A204.1 (cell line): Measurements from ENCODE around the gene ERMP1.

Experiments used
- FAIRE-seq: peaks from 2 replicates; lab custom pipeline; 2012; peaks lifted over from hg19 to GRCh38; lab: Jason Lieb, UNC

ERMP1 gene

DNA sequence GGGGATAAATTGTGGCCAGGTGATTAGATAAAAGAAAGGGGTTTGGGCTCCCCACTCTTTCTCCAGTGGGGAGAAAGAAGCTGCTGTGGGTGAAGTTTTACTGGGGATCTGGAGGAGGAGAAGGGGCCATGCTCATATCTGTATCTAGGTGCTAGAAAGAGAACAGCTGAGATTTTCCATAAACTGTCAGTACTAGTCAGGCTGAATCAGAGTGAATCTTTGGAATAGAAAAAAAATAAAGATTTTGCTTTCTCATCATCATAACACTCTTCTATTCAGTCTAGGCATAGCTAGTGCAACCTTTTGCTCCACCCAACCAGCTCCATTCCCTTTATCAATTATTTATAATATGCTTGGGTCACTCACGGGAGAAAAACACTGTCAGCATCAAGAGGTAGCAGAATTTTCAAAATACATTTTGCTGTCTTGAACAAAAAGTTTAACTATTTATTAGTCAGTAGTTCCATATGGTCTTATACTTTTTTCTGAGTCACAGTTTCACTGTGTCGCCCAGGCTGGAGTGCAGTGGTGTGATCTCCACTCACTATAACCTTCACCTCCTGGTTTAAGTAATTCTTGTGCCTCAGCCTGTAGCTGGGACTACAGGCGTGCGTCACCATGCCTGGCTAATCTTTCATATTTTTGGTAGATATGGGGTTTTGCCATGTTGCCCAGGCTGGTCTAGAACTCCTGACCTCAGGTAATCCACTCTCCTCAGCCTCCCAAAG lies 21.3 kb upstream of the ERMP1 start:
- no peak for FAIRE-seq

DNA sequence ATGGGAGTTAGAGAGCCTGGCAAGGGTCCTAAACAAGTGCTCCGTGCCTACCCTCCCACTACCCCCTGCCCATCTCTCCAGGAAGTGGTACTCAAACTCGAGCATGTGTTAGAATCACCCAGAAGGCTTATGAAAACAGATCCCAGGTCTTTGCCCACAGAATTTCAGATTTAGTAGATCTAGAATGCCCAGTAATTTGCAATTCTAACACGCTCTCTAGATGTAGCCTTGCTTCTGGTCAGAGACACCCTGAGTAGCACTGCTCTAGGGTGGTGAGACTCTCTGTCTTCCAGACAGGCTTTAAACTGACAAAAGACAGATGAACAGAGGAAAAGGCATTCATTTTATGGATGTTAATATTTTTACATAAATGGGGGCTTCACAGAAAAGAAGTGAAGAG lies 20.7 kb upstream of the ERMP1 start:
- no peak for FAIRE-seq

GRCh38 chr9:5852987-5853386 lies 20.1 kb upstream of the ERMP1 start:
- FAIRE-seq: no peak

DNA sequence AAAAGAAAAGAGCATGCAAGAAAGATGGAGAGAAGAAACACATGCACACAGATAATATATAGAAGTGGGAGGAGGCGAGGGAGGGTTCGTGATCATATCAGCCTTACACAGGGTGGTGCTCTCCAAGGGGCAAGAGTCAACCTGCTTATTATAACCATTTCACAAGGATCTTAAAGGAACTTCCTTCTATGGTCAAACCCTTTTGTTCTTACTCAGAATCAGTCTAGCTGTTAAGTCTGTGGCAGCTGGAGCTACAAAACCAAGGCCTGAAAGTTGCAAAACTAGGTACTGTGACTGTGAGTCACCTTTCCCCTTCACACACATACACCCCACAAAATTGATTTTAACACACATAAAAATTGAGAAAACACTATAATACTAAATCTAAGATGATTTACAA lies 18.5 kb upstream of the ERMP1 start:
- no peak for FAIRE-seq

GRCh38 chr9:5850724-5851122 lies 17.8 kb upstream of the ERMP1 start:
- FAIRE-seq: no peak

GRCh38 chr9:5848372-5848882 lies 15.5 kb upstream of the ERMP1 start:
- FAIRE-seq: no peak

- no peak for FAIRE-seq
Observed at GRCh38 chr9:5846501-5846921, 13.6 kb upstream of the ERMP1 start.

DNA sequence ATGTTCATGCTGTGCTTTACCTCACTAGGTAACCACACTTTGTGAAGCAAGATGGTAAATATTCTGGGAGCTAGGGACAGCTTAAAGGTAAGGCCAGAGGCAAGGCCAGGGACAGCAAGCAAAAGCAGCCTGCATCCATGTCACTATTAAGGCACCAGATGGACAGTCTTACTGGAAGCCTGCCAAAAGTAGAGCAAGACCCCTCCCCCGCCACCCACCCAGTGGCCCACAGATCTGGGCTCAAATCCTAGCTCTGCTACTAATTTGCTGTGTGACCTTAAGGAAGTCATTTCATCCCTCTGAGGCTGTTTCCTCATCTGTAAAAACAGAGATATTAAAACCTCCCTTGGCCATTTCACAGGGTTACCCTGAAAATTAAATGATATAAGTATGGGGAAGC lies 13.2 kb upstream of the ERMP1 start:
- FAIRE-seq: no peak

GRCh38 chr9:5845157-5845531 lies 12.2 kb upstream of the ERMP1 start:
- FAIRE-seq: no peak

DNA sequence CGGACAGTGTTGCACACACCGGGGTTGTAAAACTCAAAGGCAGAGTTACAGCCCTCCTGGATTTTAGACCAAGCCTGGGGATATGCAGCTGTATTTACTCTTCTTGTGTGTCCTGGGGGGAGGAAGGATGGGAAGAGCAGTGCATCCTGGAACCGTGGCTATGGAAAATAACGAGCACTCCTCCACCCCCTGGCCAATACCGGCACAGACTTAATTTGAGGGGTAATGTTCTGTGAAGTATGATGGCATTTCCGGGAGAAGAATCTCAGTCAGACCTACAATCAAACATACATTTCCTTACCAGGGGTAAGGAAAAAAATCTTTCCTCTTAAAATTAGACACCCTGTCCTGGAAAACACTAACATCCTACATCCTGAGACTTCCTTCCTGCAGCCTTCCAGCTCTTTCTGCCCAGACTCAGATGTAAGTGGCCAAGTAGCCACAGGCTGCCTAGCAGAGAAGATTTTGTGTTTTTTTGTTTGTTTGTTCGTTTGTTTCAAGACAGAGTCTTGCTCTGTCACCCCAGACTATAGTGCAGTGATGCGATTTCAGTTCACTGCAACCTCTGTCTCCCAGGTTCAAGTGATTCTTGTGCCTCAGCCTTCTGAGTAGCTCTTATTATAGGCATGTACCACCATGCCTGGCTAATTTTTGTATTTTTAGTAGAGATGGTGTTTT lies 11.0 kb upstream of the ERMP1 start:
- no peak for FAIRE-seq

DNA sequence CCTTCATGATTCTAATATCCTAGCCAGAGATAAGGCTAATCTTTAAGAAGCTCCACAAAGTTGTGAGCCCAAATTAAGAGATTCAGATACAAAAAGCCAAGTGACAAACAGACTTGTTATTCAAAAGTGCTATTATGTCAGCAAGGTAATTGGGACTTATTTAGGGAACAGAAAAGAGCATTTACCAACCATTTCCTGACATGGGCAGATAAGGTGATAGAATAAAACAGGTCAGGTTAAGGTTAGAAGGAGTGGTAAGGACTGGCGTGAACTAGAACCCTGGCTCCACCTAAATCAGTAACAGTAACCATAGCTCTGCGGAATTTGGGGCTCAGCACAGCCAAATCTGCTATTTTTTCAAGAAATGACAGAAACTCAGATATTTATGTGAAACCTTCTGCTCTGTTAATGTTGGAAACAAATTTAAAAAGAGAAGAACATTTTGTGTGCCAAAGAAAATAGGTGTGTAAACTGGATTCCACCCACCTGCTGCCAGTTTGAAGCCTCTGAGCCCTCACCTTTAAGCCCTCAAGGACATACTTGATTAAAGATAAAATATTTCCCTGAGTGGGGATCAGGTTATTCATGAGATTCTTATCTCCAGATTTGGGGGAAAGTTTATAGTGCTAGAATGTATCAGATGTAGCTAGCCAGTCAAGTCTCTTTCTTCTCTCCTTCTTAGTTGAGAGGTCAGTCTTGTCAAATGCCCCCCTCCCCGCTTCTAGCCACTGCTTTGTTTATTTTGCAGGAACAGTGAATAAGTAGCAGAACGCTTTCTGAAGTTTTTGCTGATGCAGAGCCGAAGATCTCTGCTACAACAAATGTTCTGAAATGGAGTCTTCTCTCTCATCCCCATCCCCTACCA lies 10.2 kb upstream of the ERMP1 start:
- FAIRE-seq: no peak

GRCh38 chr9:5841771-5842573 lies 9.1 kb upstream of the ERMP1 start:
- FAIRE-seq: no peak

GRCh38 chr9:5840788-5841187 lies 7.9 kb upstream of the ERMP1 start:
- FAIRE-seq: no peak

DNA sequence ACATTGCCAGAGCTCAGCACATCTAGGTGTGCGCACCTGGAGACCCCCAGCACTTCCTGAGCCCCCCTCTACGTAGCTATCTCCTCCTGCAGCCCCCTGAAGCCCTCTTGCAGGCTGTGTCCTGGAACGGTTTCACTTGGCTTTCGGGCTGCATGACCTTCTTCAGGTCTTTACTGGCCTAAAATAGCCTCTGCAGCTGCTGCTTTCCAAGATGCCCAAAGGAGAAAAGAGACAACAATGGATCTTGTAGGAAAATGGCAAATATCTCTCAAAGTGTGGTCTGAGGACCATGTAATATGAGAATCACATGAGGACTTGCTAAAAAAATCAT lies 6.6 kb upstream of the ERMP1 start:
- FAIRE-seq: no peak

DNA sequence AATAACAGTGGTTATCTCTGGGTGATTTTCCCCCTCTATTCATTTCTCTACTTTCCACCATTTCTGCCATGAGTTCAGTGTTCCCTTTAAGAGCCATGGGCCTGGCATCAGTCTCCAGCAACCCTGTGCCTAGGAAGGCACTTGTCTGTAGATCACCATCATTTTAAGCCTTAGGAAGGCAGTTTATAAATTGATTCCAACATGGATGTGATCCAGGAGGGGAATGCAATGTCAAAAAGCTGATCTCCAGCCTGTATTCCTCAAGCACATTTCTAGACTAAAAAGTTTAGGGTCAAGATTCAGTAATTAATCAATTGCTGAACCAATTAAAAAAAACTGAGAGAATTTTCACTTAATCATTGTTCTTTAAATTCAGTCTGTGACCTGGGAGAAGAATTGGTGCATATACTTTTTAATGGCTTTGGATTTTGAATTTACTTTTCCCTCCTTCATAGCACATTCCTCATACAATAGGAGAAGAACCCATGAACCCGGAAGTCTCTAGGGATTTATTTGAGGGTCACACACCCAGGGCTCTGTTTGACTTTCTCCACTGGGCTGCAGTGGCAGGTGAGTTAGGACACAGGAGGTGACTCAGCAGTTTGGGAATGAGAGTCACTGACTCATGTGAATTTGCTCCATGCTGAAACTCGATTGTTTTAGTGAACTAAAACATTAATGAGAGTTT lies 6.1 kb upstream of the ERMP1 start:
- FAIRE-seq: no peak

- FAIRE-seq: no peak
Observed at GRCh38 chr9:5835808-5836207, 2.9 kb upstream of the ERMP1 start.

GRCh38 chr9:5834214-5834613 lies 1.3 kb upstream of the ERMP1 start:
- FAIRE-seq: no peak

DNA sequence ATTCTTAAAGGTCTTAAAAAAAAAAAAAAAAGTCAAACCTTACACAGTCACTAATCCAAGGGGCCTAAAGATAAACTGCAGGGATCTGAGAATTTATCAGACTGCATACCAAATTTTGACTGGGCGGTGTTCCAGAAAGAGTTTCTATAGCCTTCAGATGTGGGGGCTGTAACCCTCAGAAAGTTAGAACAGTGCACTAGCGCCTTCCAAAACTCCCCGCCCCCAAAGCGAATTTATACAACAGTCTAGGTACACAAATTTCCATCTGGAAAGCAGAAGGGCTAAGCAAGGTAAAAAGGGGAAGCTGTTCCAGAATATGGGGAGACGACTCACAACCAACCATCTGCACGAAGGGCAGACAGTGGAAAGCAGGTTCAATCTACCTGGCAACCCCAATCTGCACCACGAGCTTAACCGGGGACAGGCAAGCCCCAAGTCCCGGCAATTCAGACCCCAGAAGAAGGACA lies 813 bp downstream of the ERMP1 start:
- no peak for FAIRE-seq

DNA sequence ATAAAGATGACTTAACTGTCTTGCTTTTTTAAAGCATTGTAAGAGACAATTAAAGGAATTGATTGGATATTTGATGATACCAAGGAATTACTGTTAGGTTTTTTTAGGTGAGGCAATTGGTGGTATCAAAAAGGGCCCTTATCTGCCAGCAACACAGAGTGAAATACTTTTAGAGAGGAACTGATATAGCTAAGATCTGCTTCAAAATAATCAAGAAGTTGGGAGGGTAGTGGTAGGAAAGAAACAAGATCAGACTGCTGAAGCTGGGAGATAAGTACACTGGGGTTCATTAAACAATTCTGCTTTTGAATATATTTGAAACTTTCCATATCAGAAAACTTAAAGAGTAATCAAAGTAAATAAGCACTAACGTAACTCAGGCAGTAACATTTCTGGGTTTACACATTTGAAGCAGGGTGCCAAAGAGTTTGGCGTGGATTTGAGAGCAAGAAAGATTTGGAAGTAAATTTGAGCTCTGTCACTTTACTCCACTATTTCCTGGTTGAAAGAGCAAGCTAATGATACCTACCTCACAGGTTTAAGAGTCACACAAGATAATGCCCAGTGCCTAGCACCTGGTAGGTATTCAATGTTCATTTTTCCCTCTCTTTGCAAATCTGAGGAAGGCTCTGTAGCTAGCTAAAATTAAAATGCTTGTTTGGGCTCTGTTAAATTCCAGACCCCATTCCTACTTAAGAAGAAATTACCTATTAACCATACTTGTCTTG lies 6.9 kb downstream of the ERMP1 start:
- FAIRE-seq: no peak

- no peak for FAIRE-seq
Observed at GRCh38 chr9:5825223-5825622, 7.7 kb downstream of the ERMP1 start.

GRCh38 chr9:5820425-5820824 lies 12.5 kb downstream of the ERMP1 start:
- no peak for FAIRE-seq
